Epithelial cell of esophagus (primary cell): Measurements from ENCODE around the gene SLCO2B1.

Experiments
- DNase-seq: peaks from one replicate; pipeline ENCODE4 v3.0.0; 2010; ENCODE audit warnings: low read depth
- H3K4me3 ChIP-seq: 2 replicates; pipeline ENCODE4 v1.5.1; 2011; ENCODE audit warnings: mild to moderate bottlenecking, low read length, control low read depth
- TF ChIP-seq, protein P1 (sequence below): IDR thresholded peaks from 2 replicates; pipeline ENCODE4 v1.5.1; 2011; ENCODE audit warnings: low read depth, mild to moderate bottlenecking, low read length, control low read depth, inconsistent platforms; ENCODE audit not compliant: insufficient read depth; ENCODE audit errors: missing control alignments

Gene SLCO2B1

GRCh38 chr11:75199412-75199955, 48.6 kb downstream of the SLCO2B1 start:
- TF ChIP-seq, protein P1, sequence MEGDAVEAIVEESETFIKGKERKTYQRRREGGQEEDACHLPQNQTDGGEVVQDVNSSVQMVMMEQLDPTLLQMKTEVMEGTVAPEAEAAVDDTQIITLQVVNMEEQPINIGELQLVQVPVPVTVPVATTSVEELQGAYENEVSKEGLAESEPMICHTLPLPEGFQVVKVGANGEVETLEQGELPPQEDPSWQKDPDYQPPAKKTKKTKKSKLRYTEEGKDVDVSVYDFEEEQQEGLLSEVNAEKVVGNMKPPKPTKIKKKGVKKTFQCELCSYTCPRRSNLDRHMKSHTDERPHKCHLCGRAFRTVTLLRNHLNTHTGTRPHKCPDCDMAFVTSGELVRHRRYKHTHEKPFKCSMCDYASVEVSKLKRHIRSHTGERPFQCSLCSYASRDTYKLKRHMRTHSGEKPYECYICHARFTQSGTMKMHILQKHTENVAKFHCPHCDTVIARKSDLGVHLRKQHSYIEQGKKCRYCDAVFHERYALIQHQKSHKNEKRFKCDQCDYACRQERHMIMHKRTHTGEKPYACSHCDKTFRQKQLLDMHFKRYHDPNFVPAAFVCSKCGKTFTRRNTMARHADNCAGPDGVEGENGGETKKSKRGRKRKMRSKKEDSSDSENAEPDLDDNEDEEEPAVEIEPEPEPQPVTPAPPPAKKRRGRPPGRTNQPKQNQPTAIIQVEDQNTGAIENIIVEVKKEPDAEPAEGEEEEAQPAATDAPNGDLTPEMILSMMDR: no peak
- no peak for DNase-seq
- no peak overlapping the region for H3K4me3 ChIP-seq

DNA sequence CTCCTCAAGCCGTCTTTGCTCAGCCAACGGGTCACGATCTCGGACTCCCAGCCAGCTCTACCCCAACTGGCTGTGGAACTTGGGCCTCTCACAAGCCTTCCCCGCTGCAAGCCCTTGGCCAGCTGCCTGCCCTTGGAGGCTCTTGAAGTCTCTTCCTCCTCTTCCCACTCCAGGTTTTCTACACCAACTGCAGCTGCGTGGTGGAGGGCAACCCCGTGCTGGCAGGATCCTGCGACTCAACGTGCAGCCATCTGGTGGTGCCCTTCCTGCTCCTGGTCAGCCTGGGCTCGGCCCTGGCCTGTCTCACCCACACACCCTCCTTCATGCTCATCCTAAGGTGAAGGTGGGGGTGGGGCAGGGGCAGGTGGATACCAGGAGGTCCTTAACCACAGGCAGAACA, 49.1 kb downstream of the SLCO2B1 start:
- TF ChIP-seq, protein P1: no peak
- no peak for DNase-seq
- no peak overlapping the region for H3K4me3 ChIP-seq

GRCh38 chr11:75200531-75200930, 49.6 kb downstream of the SLCO2B1 start:
- DNase-seq: no peak
- TF ChIP-seq, protein P1: no peak
- no peak overlapping the region for H3K4me3 ChIP-seq

GRCh38 chr11:75201771-75202170, 50.9 kb downstream of the SLCO2B1 start:
- no peak overlapping the region for H3K4me3 ChIP-seq
- TF ChIP-seq, protein P1: no peak
- DNase-seq: no peak

DNA sequence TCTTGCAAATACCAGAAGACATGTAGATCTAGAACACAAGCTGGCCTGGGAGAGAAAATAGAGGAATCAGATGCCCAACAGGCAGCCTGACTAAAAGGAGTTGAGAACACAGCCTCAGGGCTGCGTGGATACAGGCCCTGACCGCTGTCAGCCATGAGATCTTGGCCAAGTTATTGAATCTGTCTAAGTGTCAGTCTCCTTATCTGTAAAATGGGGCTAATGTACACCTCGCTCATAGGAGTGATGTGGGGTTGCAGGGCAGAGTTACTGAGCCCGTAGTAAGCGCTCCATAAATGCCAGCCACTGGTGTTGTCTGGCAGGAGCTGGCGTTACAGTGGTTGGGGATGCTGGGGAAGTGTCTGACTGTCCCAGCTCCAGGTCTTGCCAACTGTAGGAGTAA, 51.3 kb downstream of the SLCO2B1 start:
- TF ChIP-seq, protein P1: no peak
- no peak overlapping the region for H3K4me3 ChIP-seq
- DNase-seq: no peak

DNA sequence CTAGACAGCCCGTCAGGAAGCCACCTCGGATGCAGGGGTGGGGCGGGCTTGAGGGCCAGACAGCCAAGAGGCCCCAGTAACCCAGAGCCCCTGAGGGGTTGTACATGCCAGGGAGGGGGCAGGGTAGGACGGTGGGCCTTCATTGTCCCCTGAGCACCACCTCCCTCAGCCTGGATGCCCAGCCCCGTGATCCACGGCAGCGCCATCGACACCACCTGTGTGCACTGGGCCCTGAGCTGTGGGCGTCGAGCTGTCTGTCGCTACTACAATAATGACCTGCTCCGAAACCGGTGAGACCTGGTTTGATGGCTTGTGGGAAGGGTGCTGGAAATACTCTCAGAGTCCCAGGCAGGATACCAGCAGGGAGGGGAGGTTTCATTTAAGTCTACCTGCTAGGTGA, 52.2 kb downstream of the SLCO2B1 start:
- TF ChIP-seq, protein P1: no peak
- H3K4me3 ChIP-seq: no peak overlapping the region
- no peak for DNase-seq

DNA sequence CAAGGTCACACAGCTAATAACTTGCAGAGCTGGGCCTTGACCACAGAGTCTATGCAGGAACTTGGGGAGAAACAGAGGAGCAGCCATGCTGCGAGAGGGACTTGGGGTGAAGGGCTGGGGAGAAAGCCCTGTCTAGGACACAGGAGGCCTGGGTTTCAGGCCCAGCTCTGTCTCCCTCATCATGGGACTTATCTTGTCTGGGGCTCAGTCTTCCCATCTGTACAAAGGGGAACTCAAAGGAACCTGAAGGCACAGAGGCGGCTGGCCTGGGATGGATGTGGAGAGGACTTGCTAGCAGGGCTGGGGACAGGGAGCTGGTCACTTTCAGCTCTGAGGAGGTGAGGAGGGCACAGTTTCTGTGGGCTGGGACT, 52.7 kb downstream of the SLCO2B1 start:
- no peak overlapping the region for H3K4me3 ChIP-seq
- TF ChIP-seq, protein P1: no peak
- no peak for DNase-seq
